CD4-positive, alpha-beta memory T cell (primary cell): ENCODE results near the gene RNF8. TPM values are rescaled to one million over a fixed set of nuclear protein-coding genes. Genes with fewer than 3 reads are reported as not detected.
A peak's percentile ranks its signal among the peaks of the same experiment; 100 is the strongest.

Experiments
- CTCF ChIA-PET: fragments of 350-600 bp; sonication (Branson Sonifier 250); formaldehyde crosslinking; loops from one replicate; lab custom pipeline; 2021; ENCODE audit warnings: inconsistent platforms; ENCODE audit not compliant: partially characterized antibody; lab: Charles Lee
- POLR2A ChIA-PET: fragments of 350-600 bp; sonication (Branson Sonifier 250); formaldehyde crosslinking; loops from one replicate; lab custom pipeline; 2021; ENCODE audit not compliant: partially characterized antibody; lab: Charles Lee
- DNase-seq, 5 donors: peaks; one replicate each; pipeline versions ENCODE4 v3.0.0 to v3.0.0-alpha.2; 2020 to 2022; ENCODE audit warnings: mixed read lengths in 1 of 5
- H3K27ac ChIP-seq: one replicate; pipeline ENCODE4 v1.7.0; 2013; ENCODE audit warnings: low read depth, low read length
- H3K27me3 ChIP-seq: 2 replicates; pipeline ENCODE4 v1.7.0; 2013; ENCODE audit warnings: mild to moderate bottlenecking, low read length, moderate library complexity; ENCODE audit not compliant: insufficient read depth
- H3K36me3 ChIP-seq: 2 replicates; pipeline ENCODE4 v1.7.0; 2013; ENCODE audit warnings: mild to moderate bottlenecking, low read length, moderate library complexity; ENCODE audit not compliant: insufficient read depth
- H3K4me1 ChIP-seq: 2 replicates; pipeline ENCODE4 v1.7.0; 2013; ENCODE audit warnings: mild to moderate bottlenecking, low read length, moderate library complexity; ENCODE audit not compliant: insufficient read depth
- H3K4me3 ChIP-seq, 2 donors: one replicate each; pipeline ENCODE4 v1.7.0; 2013; ENCODE audit warnings: low read length in 2 of 2, mild to moderate bottlenecking in 1 of 2
- H3K9me3 ChIP-seq, 2 donors: one replicate each; pipeline ENCODE4 v1.7.0; 2013; ENCODE audit warnings: low read length in 2 of 2, control low read depth in 1 of 2; ENCODE audit not compliant: control insufficient read depth in 1 of 2
- H3K27ac Mint-ChIP-seq, 7 donors: one replicate each; pipeline ENCODE4 v1.8.0; 2020 to 2021; ENCODE audit warnings: mixed read lengths in 7 of 7, mild to moderate bottlenecking in 6 of 7, inconsistent platforms in 3 of 7, moderate library complexity in 3 of 7
- H3K27me3 Mint-ChIP-seq, 2 donors: one replicate each; pipeline ENCODE4 v1.8.0; 2020 to 2021; ENCODE audit warnings: mixed read lengths in 2 of 2
- H3K36me3 Mint-ChIP-seq, 2 donors: one replicate each; pipeline ENCODE4 v1.8.0; 2020 to 2021; ENCODE audit warnings: mixed read lengths in 2 of 2, inconsistent platforms in 1 of 2, mild to moderate bottlenecking in 1 of 2
- H3K4me1 Mint-ChIP-seq, 4 donors: one replicate each; pipeline ENCODE4 v1.8.0; 2020 to 2021; ENCODE audit warnings: mixed read lengths in 4 of 4, mild to moderate bottlenecking in 1 of 4
- H3K4me3 Mint-ChIP-seq, 8 donors: one replicate each; pipeline ENCODE4 v1.8.0; 2020 to 2021; ENCODE audit warnings: mixed read lengths in 8 of 8, mild to moderate bottlenecking in 7 of 8, moderate library complexity in 6 of 8, inconsistent platforms in 3 of 8
- H3K9me3 Mint-ChIP-seq, 8 donors: one replicate each; pipeline ENCODE4 v1.8.0; 2020 to 2021; ENCODE audit warnings: mixed read lengths in 8 of 8, mild to moderate bottlenecking in 5 of 8, inconsistent platforms in 3 of 8, moderate library complexity in 1 of 8
- intact Hi-C: fragments of 100-400 bp; cut with micrococcal nuclease; formaldehyde crosslinking; loops from one replicate; pipeline ENCODE4 v1.15.1; 2023
- polyA plus RNA-seq, 2 donors: library from polyadenylated mRNA; unstranded; fragments of 300-500 nt; fragmentation: Illumina TruSeq; gene quantifications; one replicate each; pipeline ENCODE4 v1.2.3, GENCODE V29; 2021
- total RNA-seq, 2 experiments: library from RNA; stranded (reverse); gene quantifications; one replicate each; pipeline ENCODE4 v1.2.3, GENCODE V29; 2021

RNF8 gene
- total and polyA plus RNA-seq, 4 experiments from 2014 or later = 14.2 to 17.2 (median 15.7) TPM

- Mint-ChIP-seq H3K4me1 (no peaks in the 10 kb centered on the region), H3K27ac (no peak overlapping the region), H3K4me3 (no peak overlapping the region), H3K27me3 (no peaks in the 10 kb centered on the region), H3K36me3 (no peaks in the 10 kb centered on the region), H3K9me3 (peaks cover 0 to 2% (median 0%) of the 10 kb centered on the region in 8 donors)
- Histone ChIP-seq H3K36me3 (no peaks in the 10 kb centered on the region), H3K4me1 (no peaks in the 10 kb centered on the region), H3K9me3 (no peaks in the 10 kb centered on the region), H3K27me3 (no peaks in the 10 kb centered on the region), H3K27ac (no peak overlapping the region), H3K4me3 (no peak overlapping the region)
- POLR2A ChIA-PET = no interaction called here
- intact Hi-C loops = no loop called here
- DNase-seq = no peak
- CTCF ChIA-PET = no interaction called here
These were observed 63.6 kb downstream of the RNF8 start for GRCh38 chr6:37417393-37417792.

GRCh38 chr6:37418722-37419121 is 64.9 kb downstream of the RNF8 start:
- Mint-ChIP-seq H3K36me3 (no peaks in the 10 kb centered on the region), H3K4me3 (no peak overlapping the region), H3K27me3 (no peaks in the 10 kb centered on the region), H3K27ac (no peak overlapping the region), H3K9me3 (peaks cover 0 to 2% (median 0%) of the 10 kb centered on the region in 8 donors), H3K4me1 (no peaks in the 10 kb centered on the region)
- Histone ChIP-seq H3K27ac (no peak overlapping the region), H3K36me3 (no peaks in the 10 kb centered on the region), H3K9me3 (no peaks in the 10 kb centered on the region), H3K4me3 (no peak overlapping the region), H3K4me1 (no peaks in the 10 kb centered on the region), H3K27me3 (no peaks in the 10 kb centered on the region)
- intact Hi-C loops = no loop called here
- DNase-seq = no peak
- ChIA-PET POLR2A (interaction anchor here (0.9 kb wide), 1 partner anchor 19 kb away, joined by 3 read pairs; no protein-coding TSS in a partner anchor), CTCF (interaction anchor here (1.0 kb wide), 1 partner anchor 273 kb away, joined by 3 read pairs; no protein-coding TSS in a partner anchor)

DNA sequence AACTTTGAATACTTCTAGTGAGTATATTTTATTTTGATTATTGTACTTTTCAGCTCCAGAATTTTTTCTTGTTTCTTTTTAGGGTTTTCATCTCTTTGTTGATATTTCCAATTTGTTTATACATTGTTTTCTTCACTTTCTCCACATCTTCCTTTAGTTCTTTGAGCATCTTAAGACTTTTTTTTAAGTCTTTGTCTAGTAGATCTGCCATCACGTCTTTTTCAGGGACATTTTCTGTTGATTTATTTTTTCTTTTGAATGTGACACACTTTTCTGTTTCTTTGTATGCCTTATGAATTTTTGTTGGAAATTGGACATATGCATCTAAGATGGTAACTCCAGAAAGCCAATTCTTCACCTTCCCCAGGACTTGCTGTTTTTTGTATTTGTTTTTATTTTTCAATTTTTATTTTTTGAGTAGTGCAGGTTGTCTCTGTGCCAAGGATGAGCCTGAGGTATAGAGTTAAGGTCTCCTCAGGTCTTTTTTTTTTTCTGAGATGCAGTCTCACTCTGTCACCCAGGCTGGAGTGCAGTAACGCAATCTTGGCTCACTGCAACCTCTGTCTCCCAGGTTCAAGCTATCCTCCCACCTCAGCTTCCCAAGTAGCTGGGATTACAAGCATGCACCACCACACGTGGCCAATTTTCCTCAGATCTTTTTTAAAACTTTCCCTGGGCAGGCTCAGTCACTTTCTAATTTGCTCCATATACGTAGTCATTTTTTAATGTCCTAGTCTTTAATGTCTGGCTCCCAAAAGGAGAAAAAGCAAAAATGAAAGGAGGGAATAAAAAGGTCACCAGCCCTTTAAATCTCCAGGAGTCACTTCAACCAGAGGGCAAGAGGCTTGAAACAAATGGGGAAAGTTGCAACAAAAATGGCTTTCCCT is 72.5 kb downstream of the RNF8 start:
- POLR2A ChIA-PET = no interaction called here
- intact Hi-C loops = no loop called here
- Histone ChIP-seq H3K36me3 (no peaks in the 10 kb centered on the region), H3K4me1 (no peaks in the 10 kb centered on the region), H3K27ac (no peak overlapping the region), H3K27me3 (peaks cover 4% of the 10 kb centered on the region), H3K9me3 (no peaks in the 10 kb centered on the region), H3K4me3 (no peak overlapping the region)
- Mint-ChIP-seq H3K4me1 (no peaks in the 10 kb centered on the region), H3K36me3 (no peaks in the 10 kb centered on the region), H3K27ac (no peak overlapping the region), H3K9me3 (peaks cover 0 to 8% (median 0%) of the 10 kb centered on the region in 8 donors), H3K4me3 (no peak overlapping the region), H3K27me3 (peaks cover 7 to 8% of the 10 kb centered on the region in 2 donors)
- DNase-seq = no peak
- CTCF ChIA-PET = no interaction called here

DNA sequence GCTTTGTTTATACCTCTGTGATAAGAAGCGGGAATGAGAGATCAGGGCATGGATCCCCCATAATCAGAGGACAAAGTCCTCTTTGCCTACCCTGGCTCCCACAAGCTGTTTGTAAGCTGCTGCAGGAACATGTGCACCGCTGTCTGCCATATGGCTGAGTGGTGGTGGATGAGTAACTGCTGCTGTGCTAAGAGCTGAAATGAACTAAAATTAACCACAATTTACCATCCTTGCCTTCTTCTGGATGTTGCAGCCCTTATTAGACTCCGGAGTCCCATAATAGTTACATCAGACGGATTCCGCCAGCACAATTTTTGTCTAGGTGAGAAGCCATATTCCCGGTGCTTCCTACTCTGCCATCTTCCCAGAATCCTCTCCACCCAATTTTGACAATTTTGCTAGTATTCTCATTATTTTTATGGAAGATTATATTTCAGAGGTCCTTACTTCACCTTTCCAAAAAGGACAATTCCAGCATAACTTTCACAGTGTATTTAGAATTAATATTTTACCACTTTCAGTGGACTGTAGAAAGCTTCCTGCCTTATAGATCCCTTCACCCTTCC is 73.2 kb downstream of the RNF8 start:
- Histone ChIP-seq H3K4me1 (peaks cover under 1% of the 10 kb centered on the region), H3K9me3 (no peaks in the 10 kb centered on the region), H3K36me3 (no peaks in the 10 kb centered on the region), H3K27ac (no peak overlapping the region), H3K4me3 (no peak overlapping the region), H3K27me3 (peaks cover 4% of the 10 kb centered on the region)
- H3K27ac Mint-ChIP-seq = no peak overlapping the region
- no peaks in the 10 kb centered on the region for H3K36me3 Mint-ChIP-seq
- H3K4me1 Mint-ChIP-seq = peaks cover 0 to 4% (median under 1%) of the 10 kb centered on the region in 4 donors
- intact Hi-C loops = no loop called here
- ChIA-PET CTCF (no interaction called here), POLR2A (no interaction called here)
- no peak for DNase-seq
- H3K9me3 Mint-ChIP-seq = peaks cover 0 to 8% (median 0%) of the 10 kb centered on the region in 8 donors
- peaks cover 7 to 8% of the 10 kb centered on the region in 2 donors for H3K27me3 Mint-ChIP-seq
- H3K4me3 Mint-ChIP-seq = no peak overlapping the region

DNA sequence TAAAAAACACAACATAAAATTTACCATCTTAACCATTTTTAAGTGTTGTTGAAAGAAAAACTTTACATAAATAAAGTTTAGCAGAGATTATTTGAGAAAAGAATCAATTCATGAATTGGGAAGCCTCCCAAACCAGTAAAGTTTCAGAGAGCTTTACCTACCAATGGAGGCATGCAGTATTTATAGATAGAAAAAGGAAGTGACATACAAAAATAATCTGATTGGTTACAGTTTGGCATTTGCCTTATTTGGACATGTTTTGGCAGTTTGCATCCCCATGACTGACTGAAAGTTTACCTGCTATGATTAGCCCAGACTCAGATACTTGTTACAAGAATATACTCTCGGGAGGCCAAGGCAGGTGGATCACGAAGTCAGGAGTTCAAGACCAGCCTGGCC is 75.6 kb downstream of the RNF8 start:
- POLR2A ChIA-PET = no interaction called here

DNA sequence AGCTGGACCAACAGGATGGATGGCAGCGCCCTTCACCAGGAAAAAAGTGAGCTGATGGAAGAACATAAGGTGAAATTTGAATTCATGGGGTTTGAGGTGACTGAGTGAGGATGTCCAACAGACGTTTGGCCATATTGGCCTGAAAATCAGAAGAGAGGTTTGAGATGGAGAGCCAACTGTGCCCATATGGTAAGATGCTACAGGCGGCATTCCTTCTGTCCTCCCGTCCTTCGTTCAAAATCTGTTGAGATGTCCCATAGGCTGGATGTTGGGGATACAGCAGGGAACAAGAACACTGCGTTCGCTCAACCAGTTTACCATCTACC is 78.8 kb downstream of the RNF8 start:
- Mint-ChIP-seq H3K36me3 (peaks cover 14 to 34% of the 10 kb centered on the region in 2 donors), H3K9me3 (peaks cover 0 to 8% (median 0%) of the 10 kb centered on the region in 8 donors), H3K4me3 (peak overlapping the region; percentile 83 to 98 (median 93)), H3K27me3 (peaks cover 5 to 7% of the 10 kb centered on the region in 2 donors), H3K27ac (peak overlapping the region; percentile 90 to 100 (median 95)), H3K4me1 (peaks cover 20 to 47% (median 36%) of the 10 kb centered on the region in 4 donors)
- ChIA-PET CTCF (interaction anchor here (1.2 kb wide), 2 partner anchors 84 to 107 kb away, joined by 3 read pairs; no protein-coding TSS in a partner anchor), POLR2A (interaction anchor here (0.6 to 2.5 kb wide), 14 partner anchors 9 to 558 kb away, joined by 3 to 40 read pairs (median 4); partner anchors contain the start of genes CCDC167, PPIL1 and ZFAND3)
- intact Hi-C loops = loop anchor here (2.0 to 5.0 kb wide), 4 partner anchors 70 to 385 kb away; partner anchors contain the start of gene ZFAND3
- H3K9me3 ChIP-seq = no peaks in the 10 kb centered on the region
- peaks cover 32% of the 10 kb centered on the region for H3K4me1 ChIP-seq
- H3K27ac ChIP-seq = peak overlapping the region; percentile 96
- DNase-seq = no peak
- H3K4me3 ChIP-seq = peak overlapping the region; percentile 61 to 71
- H3K27me3 ChIP-seq = peaks cover 2% of the 10 kb centered on the region
- H3K36me3 ChIP-seq = peaks cover 23% of the 10 kb centered on the region

More for the DNA sequence above, 75.6 kb downstream of the RNF8 start:
- Mint-ChIP-seq H3K4me1 (peaks cover 10 to 21% (median 15%) of the 10 kb centered on the region in 4 donors), H3K9me3 (peaks cover 0 to 8% (median 0%) of the 10 kb centered on the region in 8 donors), H3K4me3 (no peak overlapping the region), H3K27me3 (peaks cover 7 to 8% of the 10 kb centered on the region in 2 donors), H3K36me3 (peaks cover 0 to 11% of the 10 kb centered on the region in 2 donors), H3K27ac (no peak overlapping the region)
- intact Hi-C loops = no loop called here
- H3K9me3 ChIP-seq = no peaks in the 10 kb centered on the region
- no peak overlapping the region for H3K27ac ChIP-seq
- H3K36me3 ChIP-seq = no peaks in the 10 kb centered on the region
- peaks cover 16% of the 10 kb centered on the region for H3K4me1 ChIP-seq
- CTCF ChIA-PET = no interaction called here
- H3K4me3 ChIP-seq = no peak overlapping the region
- H3K27me3 ChIP-seq = peaks cover 4% of the 10 kb centered on the region
- no peak for DNase-seq
